Islet precursor cell (in vitro differentiated cells): ENCODE measurements around the gene CAPG.

Source experiments
- DNase-seq: peaks from one replicate; pipeline ENCODE4 v3.0.0-alpha.2; 2018

Gene CAPG

GRCh38 chr2:85354286-85355072 lies 55.7 kb downstream of the CAPG start, which contains the start of the genes ELMOD3 and RETSAT:
Gene ELMOD3 (plus strand): TSS chr2:85354769. CDS start chr2:85357199, 2,430 bp downstream.
Gene RETSAT (minus strand): TSS chr2:85354528. CDS start chr2:85354507, 21 bp downstream.
- DNase-seq, result peak; percentile 99

GRCh38 chr2:85353876-85354285 lies 56.3 kb downstream of the CAPG start:
- no peak for DNase-seq

GRCh38 chr2:85347599-85347998 lies 62.6 kb downstream of the CAPG start:
- no peak for DNase-seq
